ENCODE measurements around the gene PPM1D.
A peak's percentile ranks its signal among the peaks of the same experiment; 100 is the strongest.

PPM1D gene

DNA sequence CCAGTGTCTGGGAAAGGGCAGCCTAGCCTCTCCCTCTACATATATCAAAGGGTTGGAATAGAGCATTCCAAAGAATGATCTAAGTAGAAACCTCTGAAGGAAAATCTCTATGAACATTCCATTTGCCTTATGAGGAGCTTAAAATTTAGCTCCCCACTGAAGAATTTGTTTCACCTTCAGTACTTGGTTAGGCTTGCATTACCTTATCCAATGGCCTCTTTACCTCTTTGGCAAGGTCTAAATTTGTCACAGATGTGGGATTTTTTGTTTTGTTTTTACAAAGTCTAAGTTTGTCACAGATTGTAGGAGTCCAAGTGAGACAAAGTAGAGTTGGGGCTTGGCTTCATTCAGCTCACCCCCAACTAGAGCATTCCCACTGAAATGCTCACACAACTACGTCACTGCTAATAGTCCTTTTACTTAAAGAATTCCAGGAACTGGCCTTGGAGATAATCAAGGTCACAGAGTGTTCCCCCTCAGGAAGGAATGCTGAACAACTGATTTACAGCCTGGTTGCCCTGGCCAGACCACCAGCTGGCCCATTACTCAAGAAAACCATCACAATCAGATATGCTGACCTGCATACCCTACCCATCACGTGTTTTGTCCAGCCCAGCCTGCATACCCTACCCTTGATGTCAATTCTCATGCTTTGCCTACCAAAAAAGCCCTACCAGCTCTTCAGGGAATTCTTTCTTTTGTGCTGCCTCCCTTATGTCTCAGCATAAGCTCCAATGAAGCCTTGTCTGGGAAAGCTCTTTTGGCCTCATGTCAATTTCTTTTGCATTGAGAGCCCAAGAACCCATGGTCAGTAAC lies 26.5 kb upstream of the PPM1D start:
- peak overlapping the region in 1 of 3 experiments; percentile 24 for H3K4me3 Mint-ChIP-seq
- TF ChIP-seq, protein P1, sequence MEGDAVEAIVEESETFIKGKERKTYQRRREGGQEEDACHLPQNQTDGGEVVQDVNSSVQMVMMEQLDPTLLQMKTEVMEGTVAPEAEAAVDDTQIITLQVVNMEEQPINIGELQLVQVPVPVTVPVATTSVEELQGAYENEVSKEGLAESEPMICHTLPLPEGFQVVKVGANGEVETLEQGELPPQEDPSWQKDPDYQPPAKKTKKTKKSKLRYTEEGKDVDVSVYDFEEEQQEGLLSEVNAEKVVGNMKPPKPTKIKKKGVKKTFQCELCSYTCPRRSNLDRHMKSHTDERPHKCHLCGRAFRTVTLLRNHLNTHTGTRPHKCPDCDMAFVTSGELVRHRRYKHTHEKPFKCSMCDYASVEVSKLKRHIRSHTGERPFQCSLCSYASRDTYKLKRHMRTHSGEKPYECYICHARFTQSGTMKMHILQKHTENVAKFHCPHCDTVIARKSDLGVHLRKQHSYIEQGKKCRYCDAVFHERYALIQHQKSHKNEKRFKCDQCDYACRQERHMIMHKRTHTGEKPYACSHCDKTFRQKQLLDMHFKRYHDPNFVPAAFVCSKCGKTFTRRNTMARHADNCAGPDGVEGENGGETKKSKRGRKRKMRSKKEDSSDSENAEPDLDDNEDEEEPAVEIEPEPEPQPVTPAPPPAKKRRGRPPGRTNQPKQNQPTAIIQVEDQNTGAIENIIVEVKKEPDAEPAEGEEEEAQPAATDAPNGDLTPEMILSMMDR (IDR thresholded peaks at IDR 0.05; ENCODE audit: unreplicated experiment in 3 of 3) = no peak
- peak overlapping the region; percentile 30 to 95 (median 79) for H3K27ac Mint-ChIP-seq
- H3K9me3 Mint-ChIP-seq = peaks cover 2% of the 10 kb centered on the region
- H3K27me3 Mint-ChIP-seq (ENCODE audit: low read depth) = no peaks in the 10 kb centered on the region
- H3K4me1 Mint-ChIP-seq = peaks cover 31% of the 10 kb centered on the region
- H3K36me3 Mint-ChIP-seq (ENCODE audit: low read depth) = no peaks in the 10 kb centered on the region

DNA sequence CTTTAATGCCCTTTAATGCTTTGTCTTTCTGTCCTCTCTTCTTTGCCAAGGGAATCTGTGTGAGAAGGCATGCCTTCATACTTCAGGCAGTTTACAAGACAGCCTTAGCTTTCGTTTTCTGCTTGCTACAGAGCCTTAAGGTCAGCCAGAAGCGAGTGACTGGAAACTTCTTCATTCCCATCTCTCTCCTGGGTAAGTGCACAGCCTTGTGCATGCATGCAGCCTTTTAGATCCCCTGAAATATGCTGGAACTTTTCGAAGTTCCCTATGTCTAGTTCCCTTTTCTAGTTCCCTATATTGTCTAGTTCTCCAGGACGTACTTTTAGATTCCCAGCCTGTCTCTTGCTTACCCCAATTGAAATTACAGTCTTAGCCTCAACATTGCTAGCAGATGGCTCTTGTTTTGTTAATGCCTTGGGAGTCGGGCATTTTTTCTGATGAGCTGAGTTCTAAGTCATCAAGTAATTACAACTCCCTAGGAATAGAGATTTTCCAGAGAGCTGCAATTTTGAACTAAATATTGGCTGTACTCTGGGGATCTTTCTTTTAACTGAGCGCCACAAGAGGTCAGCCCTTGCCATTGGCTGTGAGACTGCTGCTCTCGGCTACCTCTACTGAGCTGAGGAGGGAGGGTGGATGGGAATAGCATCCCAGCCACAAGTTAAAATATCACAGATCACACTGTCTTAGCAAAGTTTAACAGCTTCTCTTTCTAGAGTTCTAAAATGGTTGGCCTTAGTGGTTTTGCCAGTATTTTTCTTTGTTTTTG lies 22.7 kb upstream of the PPM1D start:
- H3K36me3 Mint-ChIP-seq (ENCODE audit: low read depth) = no peaks in the 10 kb centered on the region
- peak overlapping the region in 2 of 3 experiments; percentile 29 to 53 for H3K4me3 Mint-ChIP-seq
- H3K27ac Mint-ChIP-seq = peak overlapping the region; percentile 73 to 94 (median 89)
- no peaks in the 10 kb centered on the region for H3K27me3 Mint-ChIP-seq (ENCODE audit: low read depth)
- TF ChIP-seq, protein P1 (IDR thresholded peaks at IDR 0.05; ENCODE audit: unreplicated experiment in 3 of 3) = no peak
- peaks cover 2% of the 10 kb centered on the region for H3K9me3 Mint-ChIP-seq
- H3K4me1 Mint-ChIP-seq = peaks cover 27% of the 10 kb centered on the region

DNA sequence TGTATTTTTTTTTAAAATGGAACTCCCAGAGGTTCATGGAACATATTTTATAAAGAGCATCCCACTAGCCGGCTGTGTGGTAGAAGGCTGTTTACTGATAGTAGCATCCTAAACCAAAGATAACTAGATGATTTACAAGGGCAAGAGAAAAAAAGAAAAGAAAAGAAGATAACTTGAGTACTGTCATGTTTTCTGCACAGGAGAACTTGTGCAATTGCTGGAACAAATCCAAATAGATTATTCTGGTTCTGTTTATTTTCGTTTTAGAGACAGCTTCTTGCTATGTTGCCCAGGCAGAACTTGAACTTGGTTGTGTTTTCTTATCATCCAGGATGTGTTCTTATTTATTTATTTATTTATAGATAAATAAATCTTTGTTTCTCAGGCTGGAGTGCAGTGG lies 20.9 kb upstream of the PPM1D start:
- H3K9me3 Mint-ChIP-seq = peaks cover 2% of the 10 kb centered on the region
- no peaks in the 10 kb centered on the region for H3K36me3 Mint-ChIP-seq (ENCODE audit: low read depth)
- H3K4me1 Mint-ChIP-seq = peaks cover 16% of the 10 kb centered on the region
- H3K27me3 Mint-ChIP-seq (ENCODE audit: low read depth) = peaks cover 3% of the 10 kb centered on the region
- peak overlapping the region in 2 of 3 experiments; percentile 18 to 26 for H3K27ac Mint-ChIP-seq
- TF ChIP-seq, protein P1 (IDR thresholded peaks at IDR 0.05; ENCODE audit: unreplicated experiment in 3 of 3) = no peak
- H3K4me3 Mint-ChIP-seq = no peak overlapping the region

DNA sequence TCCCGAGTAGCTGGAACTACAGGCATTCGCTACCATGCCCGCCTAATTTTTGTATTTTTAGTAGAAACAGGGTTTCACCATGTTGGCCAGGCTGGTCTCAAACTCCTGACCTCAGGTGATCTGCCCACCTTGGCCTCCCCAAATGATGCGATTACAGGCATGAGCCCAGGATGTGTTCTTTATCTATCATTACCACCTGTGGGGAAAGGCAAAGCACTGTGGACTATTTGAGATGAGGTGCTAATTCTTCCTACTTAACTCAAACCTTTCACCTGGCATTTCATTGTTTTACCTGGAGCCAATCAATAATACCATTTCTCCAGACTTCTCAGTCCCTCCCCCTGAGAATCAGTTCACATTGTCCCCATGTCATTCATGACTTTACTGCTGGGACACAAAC lies 20.4 kb upstream of the PPM1D start:
- Mint-ChIP-seq H3K27me3 (ENCODE audit: low read depth) (peaks cover 3% of the 10 kb centered on the region), H3K9me3 (peaks cover 2% of the 10 kb centered on the region), H3K4me1 (peaks cover 16% of the 10 kb centered on the region), H3K36me3 (ENCODE audit: low read depth) (no peaks in the 10 kb centered on the region), H3K27ac (no peak overlapping the region), H3K4me3 (no peak overlapping the region)
- TF ChIP-seq, protein P1 (IDR thresholded peaks at IDR 0.05; ENCODE audit: unreplicated experiment in 3 of 3) = no peak

DNA sequence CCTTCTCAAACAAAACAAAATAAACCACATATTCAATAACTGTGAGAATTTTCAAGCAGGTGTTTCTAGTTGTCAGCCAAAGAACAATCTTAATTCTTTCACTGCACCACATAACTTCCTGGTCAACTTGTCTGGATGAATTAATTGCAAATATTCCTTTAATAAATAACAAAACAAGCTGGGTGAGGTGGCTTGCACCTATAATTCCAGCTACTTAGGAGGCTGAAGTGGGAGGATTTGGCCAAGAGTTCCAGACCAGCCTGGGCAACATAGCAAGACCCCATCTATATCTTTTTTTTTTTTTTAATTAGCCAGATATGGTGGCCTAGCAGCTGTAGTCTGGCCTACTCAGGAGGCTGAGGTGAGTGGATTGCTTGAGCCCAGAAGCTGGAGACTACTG lies 17.0 kb upstream of the PPM1D start:
- H3K27me3 Mint-ChIP-seq (ENCODE audit: low read depth) = peaks cover 3% of the 10 kb centered on the region
- H3K36me3 Mint-ChIP-seq (ENCODE audit: low read depth) = no peaks in the 10 kb centered on the region
- H3K9me3 Mint-ChIP-seq = no peaks in the 10 kb centered on the region
- no peak overlapping the region for H3K27ac Mint-ChIP-seq
- TF ChIP-seq, protein P1 (IDR thresholded peaks at IDR 0.05; ENCODE audit: unreplicated experiment in 3 of 3) = no peak
- H3K4me3 Mint-ChIP-seq = no peak overlapping the region
- H3K4me1 Mint-ChIP-seq = peaks cover 3% of the 10 kb centered on the region

Data from nephron (organoid).